NCI-H510A treated with DMSO at 0.1 percent for 48 hours (cell line): ENCODE measurements around the gene PLA2R1.

Source experiments
- DNase-seq: peaks from one replicate; lab custom pipeline; 2025; lab: John Stamatoyannopoulos, UW

Gene PLA2R1

DNA sequence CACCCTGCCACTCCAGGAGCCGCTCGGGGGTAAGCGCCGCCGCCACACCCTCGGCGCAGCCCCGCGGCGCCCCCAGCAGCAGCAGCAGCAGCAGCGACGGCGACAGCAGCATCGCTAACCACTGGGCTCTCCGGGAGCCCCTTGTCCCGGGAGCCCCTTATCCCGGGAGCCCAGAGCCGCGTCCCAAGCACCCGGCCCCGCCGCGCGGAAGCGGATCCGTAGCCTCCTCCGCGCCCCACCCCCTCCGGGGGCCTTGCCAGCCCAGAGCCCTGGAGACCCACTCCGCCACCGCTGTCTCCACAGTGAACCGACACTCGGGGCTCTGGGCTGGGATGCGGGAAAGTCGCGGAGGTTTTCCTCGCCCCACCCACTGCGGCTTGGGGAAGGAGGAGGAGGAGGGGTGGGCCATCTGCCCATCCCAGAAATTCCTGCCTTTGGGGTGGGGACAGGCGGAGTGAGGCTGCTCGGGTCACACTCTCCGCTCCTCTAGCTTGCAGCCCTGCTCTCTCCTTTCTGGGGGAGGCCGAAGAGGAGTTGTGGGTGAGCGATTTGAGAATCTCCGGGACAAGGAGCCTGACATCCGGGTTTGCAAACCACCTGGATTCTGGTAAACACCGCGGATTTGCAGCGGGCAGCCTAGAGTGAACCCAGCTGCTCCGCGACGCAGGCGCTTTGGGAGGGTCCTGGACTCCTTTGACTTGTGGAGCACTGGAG, at the start of gene PLA2R1:
Gene PLA2R1, minus strand, starts transcription at position 324 of the 714 bp plus-strand sequence. Its CDS starts 212 bp downstream, at position 112.
- no peak for DNase-seq

DNA sequence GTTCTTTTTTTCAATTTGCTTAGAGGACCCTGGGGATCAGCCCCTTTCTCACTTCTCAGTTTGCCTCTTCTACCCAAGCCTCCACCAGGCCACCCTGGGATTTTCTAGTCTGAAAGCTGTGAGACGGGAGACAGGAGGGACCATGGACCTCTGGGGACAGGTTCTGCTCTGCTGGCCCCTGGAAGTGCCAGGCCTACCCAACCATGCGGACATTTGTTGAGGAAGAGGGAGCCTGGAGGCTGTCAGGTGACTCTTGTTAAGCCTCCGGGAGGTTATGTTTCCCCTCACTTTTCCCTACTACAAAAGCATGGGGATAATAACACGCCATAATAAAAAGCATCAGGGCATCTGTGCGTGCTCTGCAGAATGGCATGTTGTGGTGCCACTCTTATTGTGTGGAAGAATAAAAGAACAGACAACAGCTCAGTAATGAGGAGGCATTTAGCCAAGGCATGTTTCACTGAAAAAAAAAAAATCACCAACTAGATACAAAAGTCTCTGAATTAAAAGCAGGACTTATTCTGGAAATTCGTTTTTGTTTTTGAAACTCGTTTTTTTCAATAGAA, 48.3 kb upstream of the PLA2R1 start:
- DNase-seq, result no peak

DNA sequence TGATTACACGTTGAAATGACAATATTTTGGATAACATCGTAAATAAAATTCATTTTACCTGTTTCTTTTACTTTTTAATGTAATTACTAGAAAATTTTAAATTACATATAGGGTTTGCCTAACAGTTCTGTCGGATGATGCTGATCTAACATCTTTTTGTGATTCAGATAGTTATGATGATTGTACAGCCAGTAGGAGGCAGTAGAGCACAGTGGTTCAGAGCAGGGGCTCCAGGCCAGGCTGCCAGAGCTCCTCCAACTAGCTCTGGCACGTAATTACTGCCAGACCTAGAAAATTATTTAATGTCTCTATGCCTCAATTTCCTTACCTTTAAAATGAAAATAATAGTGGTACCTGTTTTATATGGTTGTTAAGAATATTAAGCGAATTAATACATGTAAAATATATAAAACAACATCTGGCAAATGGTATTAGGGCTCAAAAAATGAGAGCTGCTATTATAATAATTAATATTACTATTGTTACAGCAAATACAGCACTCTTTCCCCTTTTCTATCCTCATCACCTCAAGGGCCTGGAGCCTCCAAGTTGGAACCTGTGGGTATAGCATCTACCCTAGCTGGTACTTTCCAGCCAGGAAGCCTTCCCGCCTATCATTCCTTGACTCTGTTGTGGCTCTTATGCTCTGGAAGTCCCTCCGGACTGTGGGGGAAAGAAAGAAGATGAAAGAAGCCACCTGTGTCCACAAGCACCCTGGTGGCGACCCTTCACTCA, 47.7 kb upstream of the PLA2R1 start:
- DNase-seq, result peak; percentile 44

GRCh38 chr2:160109243-160109642, 46.8 kb upstream of the PLA2R1 start:
- DNase-seq, result no peak

DNA sequence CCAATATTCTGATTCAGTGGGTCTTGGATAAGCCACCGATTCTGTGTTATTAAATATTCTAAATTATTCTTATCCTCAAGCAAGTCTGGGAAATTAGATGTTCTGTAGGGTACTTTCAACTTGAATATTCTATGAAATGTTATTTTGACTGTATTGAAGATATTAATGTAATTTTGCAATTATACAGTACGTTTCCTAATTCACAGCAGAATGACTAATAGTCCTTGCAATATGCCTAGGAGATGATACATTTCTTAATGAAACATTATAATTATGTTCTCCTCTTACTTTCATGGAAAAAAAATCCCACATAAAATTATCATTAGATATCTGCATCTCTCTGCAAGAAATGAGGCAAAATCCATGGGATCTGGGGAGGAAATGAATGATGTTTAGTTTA, 46.2 kb upstream of the PLA2R1 start:
- DNase-seq, result no peak

- DNase-seq, result no peak
These were observed 43.0 kb upstream of the PLA2R1 start for GRCh38 chr2:160105366-160105765.

- DNase-seq, result no peak
These were observed 41.7 kb upstream of the PLA2R1 start for GRCh38 chr2:160104115-160104514.

DNA sequence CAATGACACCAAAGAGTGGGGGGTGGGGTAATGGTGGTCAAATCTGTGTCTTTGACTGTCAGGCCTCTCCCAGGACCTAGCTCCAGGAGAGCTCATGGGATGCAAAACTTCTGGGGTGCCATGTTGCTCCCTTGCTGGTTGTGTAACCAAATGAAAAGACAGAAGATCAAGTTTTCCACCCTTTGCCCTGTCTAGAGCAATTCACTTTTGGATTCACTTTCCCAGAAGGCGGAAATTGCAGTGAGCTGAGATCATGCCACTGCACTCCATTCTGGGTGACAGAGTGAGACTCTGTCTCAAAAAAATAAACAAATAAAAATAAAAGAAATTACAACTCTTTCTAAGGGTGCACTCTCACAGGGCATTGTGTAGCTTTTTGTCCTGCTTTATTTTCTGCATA, 34.9 kb upstream of the PLA2R1 start:
- DNase-seq, result no peak

DNA sequence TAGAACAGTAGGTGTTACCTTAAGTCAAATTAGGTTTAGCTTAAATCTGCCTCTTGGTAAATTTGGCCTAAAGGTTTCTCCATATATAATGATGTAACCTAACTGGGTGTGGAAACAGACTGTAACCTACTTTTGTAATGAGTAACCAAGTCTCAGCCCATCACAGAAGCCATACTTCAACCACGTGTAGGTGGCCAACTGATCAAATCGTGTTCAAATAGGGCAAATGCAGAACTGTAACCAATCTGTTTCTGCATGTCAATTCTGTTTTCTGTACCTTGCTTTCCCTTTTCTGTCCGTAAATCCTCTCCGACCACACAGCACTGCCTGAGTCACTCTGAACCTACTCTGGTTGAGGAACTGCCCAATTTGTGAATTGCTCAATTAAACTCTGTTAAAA, 34.0 kb upstream of the PLA2R1 start:
- no peak for DNase-seq

DNA sequence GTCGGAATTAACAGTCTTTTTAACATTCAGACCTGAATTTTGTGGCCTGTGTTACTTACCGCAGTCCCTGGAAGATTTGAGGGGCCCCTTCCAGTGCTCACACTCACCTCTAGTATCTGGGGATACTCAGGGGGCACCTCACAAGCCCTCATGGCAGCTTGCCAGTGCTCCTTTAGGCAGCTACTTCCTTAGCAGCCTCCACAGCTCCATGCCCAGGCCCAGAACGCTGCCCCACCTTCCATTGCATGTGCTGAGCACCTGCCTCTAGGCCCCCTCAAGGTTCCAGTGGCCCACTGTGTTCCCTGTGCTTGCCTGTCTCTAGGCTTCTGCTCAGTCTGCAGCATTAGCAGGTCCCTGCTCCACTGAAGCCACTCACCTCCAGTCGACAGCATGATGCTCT, 30.0 kb upstream of the PLA2R1 start:
- DNase-seq, result no peak

DNA sequence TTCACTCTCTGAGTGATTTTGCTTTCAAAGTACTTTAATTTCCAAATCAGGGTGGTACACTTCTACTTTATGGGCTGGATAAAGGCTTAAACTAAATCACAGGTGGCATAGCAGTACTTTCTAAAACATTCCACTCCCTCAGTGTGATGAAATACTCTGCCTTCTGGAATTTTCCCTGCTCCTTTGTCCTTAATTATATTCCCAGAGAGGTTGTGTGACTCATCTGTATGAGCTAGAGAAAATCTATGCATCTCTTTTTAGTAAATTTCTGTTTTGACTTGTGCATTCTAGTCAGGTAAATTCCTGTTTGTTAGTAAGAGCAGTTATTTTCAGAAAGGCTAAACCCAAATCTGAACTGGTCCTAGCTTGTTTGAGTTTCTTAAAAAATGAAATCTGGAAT, 29.0 kb upstream of the PLA2R1 start:
- no peak for DNase-seq

- DNase-seq, result no peak
These were observed 25.7 kb upstream of the PLA2R1 start for GRCh38 chr2:160087854-160088745.

DNA sequence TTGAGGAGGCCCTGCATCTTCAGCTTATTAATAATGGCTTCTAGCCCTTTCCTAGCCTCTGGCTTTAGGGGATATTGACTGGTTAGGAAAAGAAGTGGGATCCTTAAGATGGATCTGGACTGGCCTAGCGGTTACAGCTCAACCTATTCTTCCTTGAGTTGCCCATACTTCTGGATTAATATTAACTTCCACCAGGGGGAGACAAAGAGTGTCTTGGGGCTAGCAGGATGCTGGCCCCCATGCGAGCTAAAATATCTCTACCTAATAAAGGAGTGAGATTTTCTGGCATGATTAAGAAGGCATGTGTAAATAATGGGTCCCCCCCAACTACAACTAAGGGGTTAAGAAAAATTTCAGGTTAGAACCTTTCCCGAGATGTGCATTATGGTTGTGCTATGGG, 23.2 kb upstream of the PLA2R1 start:
- DNase-seq, result no peak

- DNase-seq, result no peak
These were observed 15.7 kb upstream of the PLA2R1 start for GRCh38 chr2:160077912-160078810.

- DNase-seq, result no peak
These were observed 14.5 kb upstream of the PLA2R1 start for GRCh38 chr2:160076914-160077313.

DNA sequence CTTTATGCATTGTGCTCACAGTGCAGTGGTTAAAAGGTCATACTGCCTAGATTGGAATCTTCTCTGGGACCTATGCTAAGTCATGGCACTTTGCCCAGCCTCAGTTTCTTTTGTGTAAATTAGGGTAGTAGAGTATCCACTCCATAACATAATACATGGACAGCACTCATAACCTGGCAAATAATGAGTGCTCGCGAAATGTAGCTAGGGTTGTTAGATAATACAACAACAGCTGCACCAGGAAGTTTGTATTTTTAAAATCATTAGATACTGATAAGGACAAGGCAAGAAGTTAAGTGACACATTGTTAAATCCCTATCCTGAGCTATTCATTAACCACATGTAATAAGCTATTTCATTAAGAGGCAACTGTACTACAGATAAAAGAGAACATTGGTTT, 13.8 kb upstream of the PLA2R1 start:
- no peak for DNase-seq

DNA sequence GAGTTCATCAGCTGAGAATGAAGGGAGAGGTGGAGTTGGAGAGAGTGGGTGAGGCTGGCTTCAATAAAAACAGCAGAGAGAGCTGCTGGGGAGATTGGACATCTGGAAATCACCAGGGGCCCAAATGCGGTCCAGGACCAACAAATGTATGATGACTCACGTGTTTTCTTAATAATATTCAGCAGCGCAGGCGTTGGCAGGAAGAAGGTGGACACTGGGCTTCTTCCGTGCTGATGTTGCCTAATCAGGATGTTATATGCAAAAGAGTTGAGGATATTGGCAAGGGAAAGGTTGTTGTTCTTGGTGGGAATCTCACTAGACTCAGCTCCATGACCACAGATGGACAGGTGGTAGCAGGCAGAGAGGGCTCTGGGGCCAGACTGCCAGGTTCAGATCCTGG, 12.8 kb upstream of the PLA2R1 start:
- no peak for DNase-seq

GRCh38 chr2:160073284-160073888, 11.0 kb upstream of the PLA2R1 start:
- DNase-seq, result no peak

DNA sequence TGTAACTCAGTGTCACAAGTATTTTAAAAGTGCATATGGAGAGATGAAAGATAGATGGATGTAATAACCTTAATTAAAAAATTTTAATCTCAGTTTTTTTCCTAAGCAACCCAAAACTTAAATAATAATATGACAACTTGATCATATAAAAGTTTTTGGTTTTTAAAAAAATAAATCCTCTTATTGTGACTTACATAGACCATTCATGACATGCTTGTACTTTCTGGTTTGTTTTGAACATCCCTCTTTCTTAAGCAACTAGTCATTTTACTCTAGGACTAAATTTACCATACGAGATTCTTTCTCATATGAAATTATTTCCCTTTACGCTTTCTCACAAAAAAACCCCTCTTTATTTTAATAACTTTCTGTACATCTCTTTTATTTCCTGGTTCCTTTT, 6.5 kb upstream of the PLA2R1 start:
- no peak for DNase-seq

DNA sequence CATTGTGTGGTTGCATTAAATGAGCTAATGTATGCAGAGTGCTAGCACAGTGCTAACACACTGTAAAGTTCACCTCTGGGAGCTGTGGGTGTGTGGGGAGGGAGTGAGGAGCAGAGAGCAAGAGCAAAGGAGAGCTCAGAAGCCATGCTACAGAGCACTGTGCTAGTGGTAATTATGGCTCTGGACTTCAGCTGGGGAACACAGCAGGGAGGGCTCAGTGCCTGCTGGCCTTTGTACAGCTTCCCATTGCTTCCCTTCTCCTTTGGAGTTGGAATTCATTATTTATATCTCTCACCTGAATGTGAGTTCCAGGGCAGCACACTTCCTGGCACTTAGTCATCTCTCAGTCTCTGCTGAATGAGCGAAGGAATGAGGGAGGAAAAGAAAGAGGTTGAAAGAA, 2.5 kb upstream of the PLA2R1 start:
- no peak for DNase-seq
